ENCODE results near the gene ZFP64.

Gene ZFP64

DNA sequence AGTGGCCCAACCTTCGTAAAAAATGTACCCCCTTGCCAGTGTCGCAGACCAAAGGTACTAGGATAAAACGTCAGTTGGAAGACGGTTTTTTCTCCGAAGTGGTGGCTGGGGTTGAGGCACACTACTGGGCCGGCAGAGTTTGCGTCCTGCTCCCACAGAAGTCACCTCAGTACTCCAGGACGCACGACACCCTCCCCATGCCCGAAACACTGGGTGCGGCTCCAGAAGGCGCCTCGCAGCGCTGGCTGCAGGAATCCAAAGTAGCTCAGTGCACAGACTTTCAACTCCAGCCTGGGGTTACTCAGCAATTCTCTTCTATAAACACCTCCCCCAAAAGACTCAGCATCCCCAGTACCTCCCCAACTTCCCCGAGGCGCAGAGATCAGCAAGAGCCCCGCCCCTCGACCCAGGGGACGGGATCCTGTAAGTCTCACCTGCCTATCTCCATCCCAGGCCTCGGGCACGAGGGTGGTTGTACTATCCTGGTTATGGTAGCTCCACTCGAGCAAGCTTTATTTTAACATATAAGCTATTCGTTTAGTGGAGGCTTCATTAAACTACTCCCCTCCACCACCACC, 88.2 kb downstream of the ZFP64 start:
- DNase-seq, result no peak

- DNase-seq, result no peak
These were observed 89.0 kb downstream of the ZFP64 start for GRCh38 chr20:52102559-52102958.

GRCh38 chr20:52102126-52102525, 89.5 kb downstream of the ZFP64 start:
- DNase-seq, result no peak

All from SHP77 treated with DMSO at 0.1 percent for 48 hours (cell line).